HK-2 (cell line): ENCODE data around the gene TCEAL9.
"Not testable (repeated sequence)": the region's sequence is repeated elsewhere in the genome, so short reads cannot be mapped to it uniquely, and the experiment has no call there.

ENCODE experiments used
- DNase-seq: peaks from one replicate; pipeline ENCODE4 v3.0.0-alpha.2; 2018; ENCODE audit not compliant: unreplicated experiment

Gene TCEAL9, protein sequence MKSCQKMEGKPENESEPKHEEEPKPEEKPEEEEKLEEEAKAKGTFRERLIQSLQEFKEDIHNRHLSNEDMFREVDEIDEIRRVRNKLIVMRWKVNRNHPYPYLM

DNA sequence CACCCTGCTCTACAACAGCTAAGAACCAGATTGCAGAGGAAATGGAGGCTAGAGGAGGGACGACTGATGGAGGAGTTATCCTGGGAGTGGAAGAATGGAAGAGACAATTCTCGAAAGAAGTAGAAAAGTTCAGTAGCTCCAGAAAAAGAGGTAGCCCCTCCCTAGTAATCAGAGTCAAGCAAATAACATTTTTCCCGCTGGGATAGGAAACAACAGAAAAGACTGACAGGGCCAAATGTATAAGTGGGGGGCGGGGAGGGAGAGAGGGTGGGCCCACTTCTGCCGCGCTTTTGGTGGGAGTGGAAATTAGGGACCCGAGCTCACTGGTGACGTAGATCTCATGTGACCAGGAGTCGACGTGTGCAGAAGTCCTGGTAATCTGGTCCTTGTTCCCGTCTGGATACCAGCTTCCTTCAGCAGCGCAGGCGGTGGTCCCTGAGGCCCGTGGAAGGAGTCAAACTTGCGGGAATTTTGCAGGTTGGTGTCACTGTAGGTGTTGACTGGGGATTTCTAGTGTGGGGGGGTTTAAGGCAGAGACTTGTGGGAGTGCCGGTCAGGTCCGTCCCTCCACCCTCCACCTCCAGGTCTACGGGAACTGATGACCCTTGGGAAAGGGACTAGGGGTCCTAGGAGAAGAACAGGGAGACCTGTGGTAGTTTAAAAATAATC lies at the start of gene TCEAL9:
Gene TCEAL9, plus strand, starts transcription at position 377 of the 669 bp plus-strand sequence. CDS start 1,179 bp downstream, outside the sequence.
- DNase-seq, result peak; percentile 55

DNA sequence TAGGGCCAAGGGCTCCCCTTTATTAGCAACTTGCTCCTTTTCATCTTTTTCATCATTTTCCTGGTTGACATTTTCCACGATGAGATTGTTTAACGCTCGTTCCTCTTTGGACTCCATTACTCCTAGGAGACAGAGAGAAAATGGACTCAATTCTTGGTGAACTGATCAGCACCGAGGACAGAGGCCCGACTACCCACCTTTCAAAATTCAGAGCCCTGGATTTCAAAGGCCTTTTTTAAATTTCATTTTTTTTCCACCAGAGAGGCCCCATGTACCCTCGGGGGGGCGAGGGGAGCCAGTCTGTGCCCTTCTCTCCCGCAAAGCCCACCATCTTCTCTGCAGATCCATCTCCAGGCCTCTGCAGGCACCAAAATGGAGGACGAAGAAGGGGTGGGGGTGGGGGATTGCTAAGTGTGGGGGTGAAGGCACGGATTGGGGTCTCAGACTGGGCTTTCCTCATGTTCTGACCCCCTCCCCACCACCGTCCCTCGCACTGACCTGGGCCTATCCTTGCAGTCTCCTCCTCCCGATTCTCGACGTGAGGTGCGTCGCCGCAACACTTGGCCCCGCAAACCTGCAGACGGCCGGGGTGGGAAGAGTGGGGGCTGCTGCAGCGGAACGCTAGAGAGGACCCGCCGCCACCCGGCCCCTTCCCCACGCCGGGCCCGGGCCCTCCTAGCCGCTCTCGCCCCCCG lies 46.3 kb upstream of the TCEAL9 start:
- DNase-seq, result no peak

DNA sequence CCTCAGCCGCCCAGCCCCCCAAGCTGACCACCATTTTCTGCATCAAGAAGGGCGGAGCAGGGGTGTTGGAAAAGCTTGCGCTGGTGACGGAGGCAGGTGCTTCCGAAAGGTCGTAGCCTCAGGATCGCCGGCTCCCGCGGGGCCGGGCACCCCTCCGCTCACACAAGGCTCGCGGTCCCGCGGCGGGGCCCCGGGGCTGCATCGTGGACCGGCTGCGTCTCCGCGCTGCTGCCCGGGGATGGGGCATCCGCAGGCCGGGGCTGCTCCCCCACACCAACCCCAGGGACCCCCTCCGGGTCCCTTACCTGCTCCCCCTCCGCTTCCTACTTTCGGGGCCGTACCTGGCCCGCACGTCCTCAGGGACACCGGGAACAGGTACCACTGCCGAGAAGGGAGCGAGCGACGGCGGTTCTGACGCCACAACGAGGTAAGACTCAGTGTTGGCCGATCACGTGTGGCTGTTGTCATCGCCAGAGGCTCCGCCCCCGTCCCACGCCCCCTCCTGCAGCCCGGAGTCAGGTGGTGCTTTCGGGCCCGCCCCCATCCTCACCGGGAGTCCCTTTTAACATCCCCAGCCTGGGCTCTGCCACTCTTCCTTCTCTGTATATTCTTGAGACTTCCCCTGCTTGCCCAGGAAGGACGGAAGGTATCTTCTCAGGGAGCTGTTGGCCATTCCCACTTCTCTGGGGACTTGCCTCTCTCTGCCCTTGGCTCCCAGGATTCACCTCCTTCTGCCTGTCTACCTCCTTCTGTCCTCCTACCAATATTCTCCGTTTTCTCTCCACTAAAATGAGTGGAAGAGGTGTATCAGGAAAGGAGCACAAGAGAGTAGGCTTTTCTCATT lies 45.5 kb upstream of the TCEAL9 start, which contains the start of gene BEX2:
Gene BEX2, minus strand, starts transcription at position 436 of the 844 bp plus-strand sequence. CDS start 1,014 bp downstream, outside the sequence.
- DNase-seq, result peak; percentile 69

DNA sequence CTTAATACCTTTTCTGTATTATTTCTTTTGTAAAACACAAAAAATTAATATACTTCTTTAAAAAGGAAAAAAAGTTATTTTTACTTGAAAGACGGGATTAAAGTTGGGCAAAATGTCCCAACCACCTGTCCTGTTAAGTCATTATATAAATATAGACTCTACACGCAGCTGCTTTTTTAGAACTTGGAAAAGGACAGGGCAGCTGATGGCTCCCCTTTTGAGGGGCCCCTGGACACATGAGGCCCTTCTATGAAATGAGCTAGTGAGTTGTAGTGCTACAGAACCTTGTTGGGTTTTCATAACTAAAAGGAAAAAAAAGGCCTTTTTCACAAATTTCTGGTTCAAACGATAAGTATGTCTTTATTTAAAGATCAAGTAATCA lies 44.9 kb upstream of the TCEAL9 start:
- no peak for DNase-seq

DNA sequence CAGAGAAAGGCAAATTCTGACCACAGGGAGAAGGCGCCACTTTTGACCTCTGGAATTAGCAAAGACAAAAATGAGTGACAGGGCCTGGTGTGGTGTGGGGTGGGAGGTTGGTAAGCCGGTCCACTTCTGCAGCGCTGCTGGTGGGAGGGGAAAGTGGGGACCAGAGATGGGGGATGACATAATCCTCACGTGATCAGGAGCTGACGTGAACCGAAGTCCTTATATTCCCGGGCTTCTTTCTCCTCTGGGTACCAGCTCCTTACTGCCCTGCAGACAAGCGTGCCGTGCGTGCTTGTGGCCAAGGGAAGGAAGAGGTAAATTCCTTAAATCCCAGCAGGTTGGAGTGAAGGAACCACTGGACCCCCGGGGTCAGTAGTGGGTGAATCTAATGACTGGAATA lies 26.3 kb upstream of the TCEAL9 start, which contains the start of gene TCEAL7:
Gene TCEAL7, plus strand, starts transcription at position 249 of the 400 bp plus-strand sequence. CDS start 1,165 bp downstream, outside the sequence.
- DNase-seq, result no peak

DNA sequence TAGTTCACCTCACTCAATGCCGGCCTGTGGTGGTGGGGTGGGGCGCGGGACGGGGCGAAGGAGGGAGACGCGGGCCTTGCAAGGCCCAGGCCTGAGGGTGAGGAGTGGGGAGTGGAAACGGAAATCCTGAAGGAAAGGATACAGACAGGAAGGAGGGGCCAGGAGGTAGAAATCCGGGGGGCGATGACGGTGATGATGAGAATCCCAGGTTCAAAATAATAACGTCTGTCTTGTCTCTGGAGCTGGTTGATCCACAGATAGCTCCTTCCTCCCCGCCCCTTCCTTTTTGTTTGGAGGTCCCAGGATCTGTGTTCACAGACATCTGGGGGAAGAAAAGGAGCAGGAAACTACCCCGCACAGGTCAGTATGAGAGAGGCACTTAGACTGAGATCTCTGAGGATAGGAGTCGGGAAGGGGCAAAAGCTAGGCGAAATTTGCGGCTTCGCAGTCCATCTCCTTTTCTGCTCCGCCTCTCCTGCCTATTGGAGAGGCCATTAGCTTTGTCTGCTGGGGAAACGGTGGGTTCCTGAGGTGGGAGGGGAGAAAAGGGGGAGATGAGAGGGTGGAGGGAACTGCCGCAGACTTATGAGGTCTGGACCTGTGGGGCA lies 25.5 kb upstream of the TCEAL9 start:
- DNase-seq, result no peak

DNA sequence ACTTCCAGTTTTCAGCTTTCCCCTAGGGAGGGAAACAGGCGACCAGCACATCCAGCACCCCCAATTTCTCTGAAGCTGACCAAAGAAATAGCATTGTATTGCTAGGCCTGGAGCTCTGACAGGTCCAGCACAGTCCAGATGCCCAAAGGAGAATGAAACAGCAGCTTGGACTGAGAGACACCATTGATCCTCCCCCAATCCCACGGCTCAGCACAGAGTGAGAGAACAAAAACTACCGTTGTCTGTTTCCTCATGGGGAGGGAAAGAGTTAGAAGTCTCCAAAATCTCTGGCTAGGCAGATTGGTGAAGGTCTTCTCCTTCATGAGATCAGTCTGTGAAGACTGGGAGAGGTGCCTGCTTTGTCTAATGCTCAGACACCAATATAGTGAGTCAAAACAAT lies 17.6 kb upstream of the TCEAL9 start:
- DNase-seq, result no peak

DNA sequence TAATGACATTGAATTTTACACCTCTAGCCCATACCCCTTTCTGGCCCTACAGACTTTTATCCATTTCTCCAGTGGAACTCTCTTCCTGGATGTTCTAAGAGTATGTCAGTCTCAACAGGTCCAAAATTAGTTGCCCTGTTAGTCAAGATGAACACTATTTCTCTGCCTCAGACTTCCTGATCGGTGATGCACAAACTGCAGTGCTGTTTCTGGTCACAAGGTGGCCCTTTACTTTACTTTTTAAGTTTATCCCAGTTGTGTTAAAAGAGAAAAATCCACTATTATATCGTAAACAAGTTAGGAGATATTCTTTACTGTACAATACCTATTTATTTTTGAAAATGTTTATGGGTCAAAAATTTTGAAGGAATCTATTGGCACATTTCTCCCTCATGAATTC lies 13.2 kb upstream of the TCEAL9 start:
- peak; percentile 15 for DNase-seq

DNA sequence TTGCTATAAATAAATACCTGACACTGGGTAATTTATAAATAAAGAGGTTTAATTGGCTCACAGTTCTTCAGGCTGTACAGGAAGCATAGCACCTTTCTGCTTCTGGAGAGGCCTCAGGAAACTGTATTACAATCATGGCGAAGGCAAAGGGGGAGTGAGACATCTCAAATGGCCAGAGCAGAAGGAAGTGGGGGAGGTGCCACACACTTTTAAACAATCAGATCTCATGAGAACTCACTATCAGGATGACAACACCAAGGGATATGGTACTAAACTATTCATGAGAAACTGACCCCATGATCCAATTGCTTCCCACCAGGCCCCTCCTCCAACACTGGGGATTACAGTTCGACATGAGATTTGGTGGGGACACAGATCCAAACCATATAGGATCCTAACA lies 11.7 kb upstream of the TCEAL9 start:
- no peak for DNase-seq

DNA sequence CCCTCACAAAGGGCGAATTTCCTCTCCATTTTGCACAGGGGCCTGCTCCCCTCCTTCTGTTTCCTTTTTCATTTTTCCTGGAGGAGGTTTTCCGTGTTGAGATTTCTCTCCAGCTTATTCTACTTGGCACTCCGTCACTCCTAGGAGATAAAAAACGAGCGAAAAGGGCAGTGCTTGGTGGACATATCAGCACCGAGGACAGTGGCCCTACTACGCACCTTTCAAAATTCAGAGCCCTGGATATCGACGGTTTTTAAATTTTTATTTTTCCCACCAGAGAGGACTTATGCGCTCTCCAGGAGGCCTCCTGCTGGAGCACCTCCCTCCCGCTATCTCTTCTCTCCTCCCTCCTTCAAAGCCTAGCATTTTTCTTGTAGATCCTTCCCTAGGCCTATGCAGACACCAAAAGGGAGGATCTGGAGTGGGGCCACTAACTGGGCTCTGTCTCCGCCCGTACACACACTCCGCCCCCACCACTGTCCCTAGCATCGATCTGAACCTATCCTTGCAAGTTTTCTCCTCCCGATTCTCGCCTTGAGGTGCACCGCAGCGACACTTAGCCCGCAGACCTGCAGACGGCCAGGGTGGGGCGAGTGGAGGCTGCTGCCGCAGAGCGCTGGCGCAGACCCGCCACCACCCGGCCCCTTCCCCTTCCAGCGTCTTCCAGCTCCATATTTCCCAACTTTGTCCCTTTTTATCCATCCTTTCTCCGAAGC lies 8.5 kb upstream of the TCEAL9 start:
- no peak for DNase-seq

DNA sequence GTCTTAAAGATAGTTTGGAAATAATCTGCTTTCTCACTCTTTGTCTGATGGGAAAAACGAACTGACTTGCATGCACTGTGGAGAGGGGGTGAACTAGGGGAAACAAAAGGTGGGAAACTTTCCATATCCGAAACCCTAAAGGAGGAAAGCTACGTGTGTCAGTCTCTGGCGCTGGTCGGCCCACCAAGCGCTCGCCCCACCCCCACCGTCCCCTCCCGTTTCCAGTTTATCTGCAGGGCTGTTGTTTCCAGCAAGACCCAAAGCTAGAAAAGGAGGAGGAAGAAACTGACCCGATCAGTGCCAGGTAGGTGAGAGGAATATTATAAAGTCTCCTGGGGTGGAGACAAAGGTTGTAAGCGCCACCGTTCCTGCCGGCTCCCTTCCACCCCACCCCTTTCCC lies 552 bp downstream of the TCEAL9 start:
- DNase-seq, result peak; percentile 21

DNA sequence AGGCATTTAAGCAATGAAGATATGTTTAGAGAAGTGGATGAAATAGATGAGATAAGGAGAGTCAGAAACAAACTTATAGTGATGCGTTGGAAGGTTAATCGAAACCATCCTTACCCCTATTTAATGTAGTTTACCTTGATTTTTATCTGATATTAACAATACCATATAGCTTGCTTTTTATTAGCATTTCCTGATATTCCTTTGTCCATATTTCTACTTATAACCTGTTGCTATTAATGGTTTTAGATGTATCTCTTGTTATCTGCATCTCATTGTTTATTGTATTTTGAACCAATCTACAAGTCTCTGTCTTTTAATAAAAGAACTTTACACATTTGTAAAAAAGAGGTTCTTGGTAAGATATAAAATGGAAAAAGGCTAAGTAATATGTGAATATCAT lies 1.6 kb downstream of the TCEAL9 start:
- no peak for DNase-seq

DNA sequence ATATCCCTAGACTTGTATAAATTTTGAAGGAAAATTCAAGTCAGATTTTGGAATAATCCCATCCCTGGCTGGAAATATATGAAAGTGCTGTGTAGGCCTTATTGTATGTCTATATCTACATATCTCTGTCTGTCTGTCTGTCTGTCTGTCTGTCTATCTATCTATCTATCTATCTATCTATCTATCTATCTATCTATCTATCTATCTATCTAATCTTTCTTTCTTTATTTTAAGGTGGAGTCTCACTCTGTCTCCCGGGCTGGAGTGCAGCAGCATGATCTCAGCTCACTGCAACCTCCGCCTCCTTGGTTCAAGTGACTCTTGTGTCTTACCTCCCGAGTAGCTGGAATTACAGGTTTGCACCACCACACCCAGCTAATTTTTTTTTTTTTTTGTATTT lies 3.3 kb downstream of the TCEAL9 start:
- not testable (repeated sequence) for DNase-seq

DNA sequence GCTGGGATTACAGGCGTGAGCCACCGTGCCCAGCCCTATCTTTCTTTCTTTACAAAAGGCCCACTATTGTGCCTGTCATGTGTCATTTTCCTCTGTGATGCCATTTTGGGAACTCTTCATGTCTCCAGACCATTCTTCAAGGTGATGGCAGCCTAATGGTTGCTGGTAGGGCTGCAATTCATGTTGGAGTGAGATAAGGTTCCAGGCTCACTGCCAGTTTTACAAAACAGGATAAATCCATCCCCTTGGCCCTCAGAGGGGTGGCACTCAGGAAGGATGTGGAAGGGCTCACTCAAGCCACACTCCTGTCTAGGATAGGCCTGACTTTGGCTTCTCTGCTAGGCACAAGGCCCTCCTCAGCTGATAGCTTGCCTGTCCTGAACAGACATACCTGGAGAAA lies 3.8 kb downstream of the TCEAL9 start:
- DNase-seq, result no peak

DNA sequence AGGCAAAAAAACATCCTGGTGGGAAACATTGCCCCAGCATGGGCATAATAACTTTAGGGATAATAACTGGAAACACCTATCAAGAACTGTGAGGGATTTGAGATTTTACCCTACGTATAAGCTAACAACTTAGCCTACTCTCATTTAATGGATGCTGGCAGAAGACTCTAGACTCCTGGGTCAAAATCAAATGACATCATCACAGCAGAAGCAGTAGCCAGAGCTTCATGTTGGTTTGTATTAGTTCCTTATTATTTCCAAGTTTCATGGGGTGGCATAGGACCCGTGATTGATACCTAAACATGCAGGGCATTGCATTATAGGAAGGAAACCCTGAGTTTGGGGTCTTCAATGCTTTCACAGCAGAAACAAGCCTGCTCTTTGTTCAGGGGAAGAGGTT lies 4.6 kb downstream of the TCEAL9 start:
- DNase-seq, result no peak

DNA sequence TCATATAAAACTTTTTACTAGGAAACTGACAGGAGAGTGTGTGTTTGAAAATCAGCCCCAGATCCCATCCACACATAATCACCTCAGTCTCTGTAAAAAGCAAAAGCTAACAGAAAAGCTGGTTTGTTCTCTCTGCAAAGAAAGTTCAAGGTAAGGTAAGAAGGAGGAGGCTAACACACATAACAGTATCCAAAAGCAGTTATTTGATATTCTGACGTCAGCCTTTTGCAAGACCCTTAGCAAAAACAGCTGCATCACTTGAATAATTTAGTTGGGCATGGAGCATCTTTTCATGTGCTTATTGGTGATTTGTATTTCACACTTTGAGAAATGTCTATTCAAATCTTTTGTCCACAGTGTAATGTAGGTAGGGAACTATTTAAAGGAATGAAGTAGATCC lies 5.5 kb downstream of the TCEAL9 start:
- DNase-seq, result no peak

DNA sequence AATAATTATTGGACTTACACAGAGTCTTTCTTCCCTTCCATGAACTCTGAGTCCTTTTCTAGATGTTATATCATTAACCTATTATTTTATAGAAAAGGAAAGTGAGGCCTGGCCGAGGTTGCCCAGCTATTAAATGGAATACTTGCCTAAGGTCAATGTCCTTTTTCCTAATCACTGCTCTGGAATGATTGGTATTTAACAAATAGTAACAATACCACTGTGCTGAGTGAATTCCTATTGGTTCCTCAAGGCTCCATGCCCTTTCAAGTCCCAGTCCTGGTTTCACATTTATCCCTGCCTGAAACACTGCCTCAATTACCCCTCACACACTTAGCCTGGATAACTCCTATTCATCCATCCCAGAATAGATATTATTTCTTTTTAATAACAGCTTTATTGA lies 6.2 kb downstream of the TCEAL9 start:
- no peak for DNase-seq

DNA sequence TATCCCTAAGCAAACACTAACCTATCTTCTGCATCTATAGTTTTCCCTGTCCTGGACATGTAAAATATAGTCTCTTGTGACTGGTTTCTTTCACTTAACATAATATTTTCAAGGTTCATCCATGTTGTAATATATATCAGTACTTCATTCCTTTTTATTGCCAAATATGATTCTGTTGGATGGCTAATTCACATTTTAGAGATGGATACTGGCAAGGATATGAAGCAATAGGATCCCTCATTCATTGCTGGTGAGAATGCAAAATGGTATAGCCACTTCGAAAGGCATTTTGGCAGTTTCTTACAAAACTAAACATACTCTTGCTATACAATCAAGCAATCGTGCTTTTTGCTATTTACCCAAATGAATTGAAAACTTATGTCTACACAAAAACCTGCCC lies 6.7 kb downstream of the TCEAL9 start:
- no peak for DNase-seq

DNA sequence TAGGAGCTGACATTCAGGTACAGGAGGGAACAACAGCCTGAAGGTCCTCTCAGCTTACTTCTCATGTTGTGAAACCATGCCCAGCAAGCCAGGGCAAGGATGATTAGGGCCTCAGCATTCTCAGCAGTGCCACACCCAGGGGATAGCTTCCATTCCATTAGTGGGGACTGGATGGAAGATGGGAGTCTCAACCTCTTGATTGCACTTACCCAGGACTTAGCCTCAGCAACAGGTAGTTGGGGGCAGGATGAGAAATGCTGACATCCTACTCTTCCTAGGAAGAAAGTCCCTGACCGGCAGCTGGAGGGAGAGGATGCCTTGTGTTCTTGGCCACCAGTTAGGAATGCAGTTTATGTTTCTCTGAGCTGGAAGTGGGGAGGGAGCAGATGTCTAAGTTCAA lies 11.2 kb downstream of the TCEAL9 start:
- no peak for DNase-seq

DNA sequence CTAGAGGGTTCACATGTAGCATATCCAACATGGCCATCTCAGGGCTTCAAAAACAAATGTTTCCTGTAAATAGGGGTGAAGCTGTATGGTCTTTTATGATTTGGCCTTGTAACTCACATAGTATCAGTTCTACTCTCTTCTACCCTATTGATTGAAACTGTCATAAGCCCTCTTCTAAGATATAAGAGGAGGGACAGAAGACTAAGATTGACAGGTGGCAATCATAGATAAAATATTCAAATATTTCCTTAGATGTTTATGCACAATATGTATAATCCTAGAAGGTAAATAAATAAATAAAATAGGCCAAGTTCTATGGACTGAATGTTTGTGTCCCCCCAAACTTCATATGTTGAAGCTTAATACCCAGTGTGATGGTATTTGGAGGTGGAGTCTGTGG lies 13.2 kb downstream of the TCEAL9 start:
- DNase-seq, result no peak

DNA sequence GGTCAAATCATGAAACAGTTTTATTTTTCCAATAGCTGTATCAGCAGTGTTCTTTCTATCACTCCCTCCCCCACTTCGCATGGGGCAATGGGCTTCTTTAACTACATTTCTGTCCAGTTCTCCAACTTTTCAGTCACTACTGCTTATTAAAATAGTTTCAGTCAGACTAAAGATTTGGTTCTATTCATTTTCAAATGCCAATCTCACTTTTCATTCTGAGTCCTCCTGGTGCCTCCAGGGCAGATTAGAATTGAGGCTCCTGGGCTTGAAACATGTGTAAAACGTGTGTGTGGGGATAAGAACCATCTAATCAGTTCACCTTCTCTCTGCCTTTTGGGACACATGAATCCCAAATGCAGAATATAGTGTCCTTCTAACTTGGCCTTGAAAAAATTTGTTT lies 16.6 kb downstream of the TCEAL9 start:
- DNase-seq, result no peak
